T follicular helper cell (primary cell): ENCODE results near the gene EHMT1.
A peak's percentile ranks its signal among the peaks of the same experiment; 100 is the strongest.

Experiments used
- DNase-seq: peaks from one replicate; pipeline ENCODE4 v3.0.0-alpha.2; 2020; ENCODE audit warnings: low read depth

EHMT1 gene

GRCh38 chr9:137647096-137647714 lies 28.4 kb downstream of the EHMT1 start:
- no peak for DNase-seq

DNA sequence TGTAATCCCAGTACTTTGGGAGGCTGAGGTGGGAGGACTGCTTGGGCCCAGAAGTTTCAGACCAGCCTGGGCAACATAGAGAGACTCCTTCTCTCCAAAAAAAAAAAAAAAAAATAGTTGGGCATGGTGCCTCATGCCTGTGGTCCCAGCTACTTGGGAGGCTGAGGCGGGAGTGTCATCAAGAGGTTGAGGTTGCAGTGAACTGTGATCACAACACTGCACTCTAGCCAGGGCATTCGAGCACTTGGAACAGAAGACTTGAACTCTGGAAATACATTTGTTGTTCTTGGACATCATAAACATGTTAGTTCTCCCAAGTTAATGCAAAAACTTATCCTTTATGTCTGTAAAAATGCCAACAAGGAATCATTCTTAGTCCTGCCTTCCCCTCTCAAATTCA lies 29.6 kb downstream of the EHMT1 start:
- no peak for DNase-seq

- DNase-seq = no peak
Observed at GRCh38 chr9:137649553-137649952, 30.7 kb downstream of the EHMT1 start.

GRCh38 chr9:137650259-137650658 lies 31.5 kb downstream of the EHMT1 start:
- no peak for DNase-seq

DNA sequence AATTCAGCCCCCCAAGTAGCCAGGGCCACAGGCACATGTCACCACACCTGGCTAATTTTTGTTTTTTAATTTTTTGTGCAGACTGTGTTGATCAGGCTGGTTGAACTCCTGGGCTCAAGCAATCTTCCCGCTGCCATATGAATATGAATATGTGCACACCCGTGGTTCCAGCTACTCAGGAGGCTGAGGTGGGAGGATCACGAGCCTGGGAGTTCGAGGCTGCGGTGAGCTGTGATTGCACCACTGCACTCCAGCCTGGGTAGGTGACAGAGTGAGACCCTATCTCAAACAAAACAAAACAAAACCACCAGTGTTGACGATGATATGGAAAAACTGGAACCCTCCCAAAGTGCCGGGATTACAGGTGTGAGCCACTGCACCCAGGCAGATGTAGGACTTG lies 32.0 kb downstream of the EHMT1 start:
- DNase-seq = no peak

DNA sequence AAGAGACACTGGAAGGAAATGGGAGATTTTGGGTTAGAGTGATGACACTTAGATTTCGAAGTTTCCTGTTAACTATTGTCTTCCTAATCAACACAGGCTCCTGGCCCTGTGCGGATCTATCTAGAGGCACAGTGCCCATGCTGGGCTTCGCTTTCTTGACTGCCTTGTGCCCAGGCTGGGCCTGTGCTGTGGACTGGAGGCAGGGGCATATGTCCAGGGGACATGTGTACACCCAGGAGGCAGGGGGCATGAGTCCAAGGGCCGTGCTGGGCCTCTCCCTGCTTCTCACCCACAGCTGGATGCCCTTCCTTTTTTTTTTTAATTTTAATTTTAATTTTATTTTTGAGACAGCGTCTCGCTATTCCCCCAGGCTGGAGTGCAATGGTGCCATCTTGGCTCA lies 37.6 kb downstream of the EHMT1 start:
- DNase-seq = no peak

DNA sequence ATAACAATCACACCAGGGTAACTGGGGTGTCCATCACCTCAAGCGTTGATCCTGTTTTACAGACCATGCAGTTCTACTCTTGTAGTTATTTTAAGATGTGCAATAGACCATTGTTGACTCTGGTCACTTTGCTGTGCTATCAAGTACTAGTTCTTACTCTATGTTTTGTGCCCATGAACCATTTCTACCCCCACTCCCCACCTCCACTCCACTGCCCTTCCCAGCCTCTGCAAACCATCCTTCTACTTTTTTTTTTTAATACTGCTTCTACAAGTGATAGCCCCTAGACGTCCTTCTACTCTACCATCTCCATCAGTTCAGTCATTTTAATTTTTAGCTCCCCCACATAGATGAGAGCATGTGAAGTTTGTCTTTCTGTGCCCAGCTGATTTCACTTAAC lies 38.8 kb downstream of the EHMT1 start:
- DNase-seq = no peak

GRCh38 chr9:137658781-137659180 lies 40.0 kb downstream of the EHMT1 start:
- no peak for DNase-seq

DNA sequence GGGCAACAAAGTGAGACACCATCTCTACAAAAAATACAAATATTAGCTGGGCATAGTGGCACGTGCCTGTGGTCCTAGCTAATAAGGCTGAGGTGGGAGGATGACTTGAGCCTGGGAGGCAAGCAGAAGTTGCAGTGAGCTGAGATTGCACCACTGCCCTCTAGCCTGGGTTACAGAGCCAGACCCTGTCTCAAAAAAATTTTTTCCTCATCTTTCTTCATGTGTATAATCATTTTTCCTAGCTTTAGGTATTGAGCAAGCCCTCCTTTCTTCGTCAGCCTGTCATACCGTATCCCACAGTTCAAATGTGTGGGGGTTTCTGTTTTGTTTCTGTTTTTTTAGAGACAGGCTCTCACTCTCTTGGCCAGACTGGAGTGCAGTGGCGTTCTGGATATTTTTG lies 41.3 kb downstream of the EHMT1 start:
- no peak for DNase-seq

DNA sequence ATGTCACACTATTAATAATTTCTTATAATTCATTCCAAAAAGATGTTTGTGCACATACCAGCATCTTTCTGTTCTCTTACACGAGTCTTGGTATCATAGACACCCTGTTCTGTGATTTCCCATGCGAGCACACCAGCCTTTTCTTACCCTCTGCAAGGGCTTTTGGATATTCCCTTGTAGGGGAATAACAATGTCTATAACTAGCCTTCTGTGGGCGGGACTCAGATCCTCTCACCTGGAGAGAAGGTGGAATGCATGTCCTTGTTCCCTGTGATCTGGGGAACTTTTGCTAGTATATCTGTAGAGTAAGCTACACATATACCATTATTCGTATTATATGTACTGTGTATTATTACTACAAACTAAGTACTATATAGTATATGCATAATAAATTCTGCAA lies 44.8 kb downstream of the EHMT1 start:
- DNase-seq = no peak

GRCh38 chr9:137664676-137665075 lies 45.9 kb downstream of the EHMT1 start:
- no peak for DNase-seq

GRCh38 chr9:137665226-137665625 lies 46.4 kb downstream of the EHMT1 start:
- DNase-seq = no peak

- no peak for DNase-seq
Observed at GRCh38 chr9:137665697-137666512, 47.1 kb downstream of the EHMT1 start.

DNA sequence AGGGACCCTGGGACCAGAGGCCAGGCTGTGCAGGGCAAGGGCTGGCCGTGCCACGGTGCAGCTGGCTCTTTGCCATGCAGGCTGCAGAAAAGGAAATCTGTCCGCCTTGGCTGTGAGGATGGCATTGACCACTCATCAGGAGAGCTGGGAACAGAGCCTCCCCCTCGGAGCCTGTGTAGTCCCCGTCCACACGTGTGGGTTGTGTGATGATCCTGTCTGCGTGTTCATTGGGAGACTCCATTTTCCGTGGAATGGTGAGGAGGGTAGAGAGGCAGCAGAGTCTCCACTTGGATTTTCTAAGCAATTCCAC lies 47.7 kb downstream of the EHMT1 start:
- DNase-seq = no peak

DNA sequence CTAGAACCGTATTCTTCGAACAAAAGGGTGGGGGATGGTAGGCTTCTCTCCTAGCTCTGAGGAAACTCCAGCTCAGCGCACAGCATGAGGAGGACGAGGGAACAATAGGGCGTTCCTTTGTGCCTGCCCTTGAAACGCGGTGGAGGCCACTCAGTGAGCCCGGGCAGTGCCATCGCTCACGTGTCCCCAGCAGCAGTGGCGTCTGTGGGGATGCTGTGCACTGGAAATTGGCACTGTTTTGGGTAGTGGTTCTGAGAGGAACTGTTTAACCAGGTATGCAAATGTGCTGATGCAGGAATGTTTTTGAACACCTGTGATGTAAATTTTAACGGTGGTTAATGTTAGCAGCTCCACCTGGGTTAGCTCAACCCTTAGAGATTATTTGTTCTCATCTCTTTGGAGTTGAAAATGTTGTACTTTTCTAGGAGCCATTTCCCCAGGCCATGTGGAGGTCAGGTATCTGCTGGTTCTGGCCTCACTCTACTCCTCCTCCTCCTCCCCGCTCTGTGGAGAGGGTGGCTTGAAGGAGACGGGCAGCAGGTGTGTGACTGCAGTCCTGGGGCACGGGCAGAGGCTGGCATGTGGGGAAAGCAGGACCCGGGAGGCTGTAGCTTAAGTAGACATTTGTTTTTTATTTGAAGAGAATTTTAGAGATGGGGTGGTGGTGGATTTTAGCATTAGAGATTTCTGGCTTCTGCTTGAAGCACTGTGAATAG lies 48.3 kb downstream of the EHMT1 start:
- no peak for DNase-seq

GRCh38 chr9:137668203-137668602 lies 49.4 kb downstream of the EHMT1 start:
- DNase-seq = no peak

DNA sequence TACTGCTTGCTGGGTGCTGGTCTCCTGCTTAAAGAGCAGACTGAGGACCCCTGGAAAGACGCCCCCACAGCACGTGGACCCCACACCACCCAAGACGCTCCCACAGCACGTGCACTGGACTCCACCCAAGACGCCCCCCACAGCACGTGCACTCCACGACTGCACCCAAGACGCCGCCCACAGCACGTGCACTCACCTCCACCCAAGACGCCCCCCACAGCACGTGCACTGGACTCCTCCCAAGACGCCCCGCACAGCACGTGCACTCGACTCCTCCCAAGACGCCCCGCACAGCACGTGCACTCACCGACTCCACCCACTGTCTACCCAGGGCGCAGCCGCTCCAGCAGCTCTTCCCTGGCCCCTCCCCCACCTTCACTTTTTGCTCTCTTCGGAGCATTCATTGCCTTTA lies 50.5 kb downstream of the EHMT1 start:
- DNase-seq = no peak

DNA sequence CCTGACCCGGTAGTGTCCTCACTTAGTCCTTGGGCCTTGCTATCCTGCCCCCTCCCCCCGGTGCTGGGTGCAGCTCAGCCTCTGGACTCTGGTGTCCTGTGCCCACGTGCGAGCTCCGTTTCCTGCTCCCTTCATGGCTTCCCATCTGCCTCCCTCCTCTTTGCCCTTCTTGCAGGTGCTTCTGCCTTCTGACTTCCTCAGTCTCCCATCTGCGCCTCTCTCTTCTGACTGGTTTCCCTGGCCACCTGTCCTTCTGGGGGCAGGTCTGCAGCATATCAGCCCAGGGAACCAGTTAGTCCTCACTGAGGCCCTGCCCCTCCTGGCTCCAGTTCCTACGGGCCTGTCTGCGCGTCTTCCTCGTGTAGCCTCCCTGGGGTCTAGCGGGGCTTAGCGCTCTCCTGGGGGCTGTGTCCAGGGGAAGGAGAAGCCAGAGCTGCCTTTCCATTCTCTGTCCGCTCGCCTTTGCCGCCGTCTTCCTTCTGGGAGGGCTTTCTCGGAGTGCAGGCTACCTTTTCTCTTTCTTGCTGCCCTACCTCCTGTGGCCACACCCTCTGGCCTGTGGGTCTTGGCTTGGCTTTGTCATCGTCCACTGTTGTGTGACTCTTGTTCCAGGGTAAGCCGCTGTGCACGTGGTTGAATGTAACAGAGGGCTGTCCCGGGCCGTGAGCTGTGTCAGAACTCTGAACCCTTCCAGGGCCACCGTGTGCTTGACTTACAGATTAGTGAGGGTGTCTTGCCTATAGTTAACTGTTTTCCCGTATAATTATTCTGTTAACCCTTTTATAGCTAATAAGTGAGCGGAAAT lies 51.8 kb downstream of the EHMT1 start:
- DNase-seq = no peak

DNA sequence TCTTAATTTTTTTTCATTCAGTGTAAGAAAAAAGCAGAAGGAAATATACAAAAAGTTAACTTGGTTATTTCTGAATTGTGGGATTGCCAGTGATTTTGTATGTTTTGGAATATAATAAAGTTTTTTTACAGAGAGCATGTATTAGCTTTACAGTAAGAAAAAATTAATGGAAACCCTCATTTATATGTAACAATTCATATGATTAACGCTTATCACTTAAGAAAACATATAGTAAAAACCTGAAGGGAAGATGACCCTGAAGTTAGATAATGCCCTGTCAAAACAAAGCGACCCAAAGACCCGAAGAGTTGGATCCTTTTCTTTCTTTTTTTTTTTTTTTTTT lies 52.4 kb downstream of the EHMT1 start:
- DNase-seq = no peak

- DNase-seq = no peak
Observed at GRCh38 chr9:137671721-137672120, 52.9 kb downstream of the EHMT1 start.

- peak; percentile 27 for DNase-seq
Observed at GRCh38 chr9:137672907-137673791, 54.3 kb downstream of the EHMT1 start.

DNA sequence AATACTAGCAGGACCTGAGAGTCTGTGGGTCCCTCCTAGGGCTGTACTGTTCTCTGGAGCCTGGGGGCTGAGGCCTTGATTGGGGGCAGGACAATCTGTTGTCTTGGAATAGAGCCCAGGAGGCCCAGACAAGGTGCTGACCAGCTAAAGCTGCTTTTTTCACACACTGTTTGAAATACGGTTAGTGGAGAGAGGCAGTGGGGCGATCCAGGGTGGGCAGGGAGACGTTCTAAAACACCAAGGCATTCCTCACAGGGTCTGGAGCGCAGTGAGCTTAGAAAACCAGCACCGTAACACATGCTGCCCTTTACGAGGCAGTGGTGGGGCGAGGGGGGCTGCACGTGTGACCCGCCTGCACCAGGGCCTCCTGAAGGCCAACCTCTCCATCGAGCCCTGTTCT lies 55.1 kb downstream of the EHMT1 start:
- DNase-seq = no peak
